Measurements from ENCODE around the gene WFIKKN1. TPM values are rescaled to one million over a fixed set of nuclear protein-coding genes. Genes with fewer than 3 reads are reported as not detected.

Gene WFIKKN1
- total RNA-seq, 1 experiment from 2014 or later: 0.11 TPM

GRCh38 chr16:582614-583331, 48.0 kb upstream of the WFIKKN1 start:
- H3K4me2 ChIP-seq (ENCODE audit: low read length): no peak overlapping the region
- no peaks in the 10 kb centered on the region for H3K36me3 ChIP-seq (ENCODE audit: low read depth, low read length)
- no peaks in the 10 kb centered on the region for H3K27me3 ChIP-seq (ENCODE audit: low read length)
- CTCF ChIA-PET: no interaction called here
- H3K9me2 ChIP-seq (replicated peaks; ENCODE audit: low read length): no peaks in the 10 kb centered on the region
- no peak overlapping the region for H2AFZ ChIP-seq (ENCODE audit: low read length)
- H3K27ac ChIP-seq (ENCODE audit: low read length): no peak overlapping the region
- H3K79me2 ChIP-seq (ENCODE audit: low read length): peaks cover 5% of the 10 kb centered on the region
- no TSS peak for BruUV-seq (replicated peaks)
- H3K4me1 ChIP-seq (ENCODE audit: insufficient read depth, low read length): no peaks in the 10 kb centered on the region
- no peaks in the 10 kb centered on the region for H3K9me3 ChIP-seq (ENCODE audit: low read length)
- POLR2A ChIA-PET (ENCODE audit: unreplicated experiment): interaction anchor here (0.6 kb wide), 2 partner anchors 145 to 960 kb away, joined by 3 to 5 read pairs; no protein-coding TSS in a partner anchor
- no peak for DNase-seq
- TF ChIP-seq EZH2phosphoT487 (IDR thresholded peaks at IDR 0.05; ENCODE audit: borderline replicate concordance, low read length): no peak
- no peak for TF ChIP-seq EZH2 (IDR thresholded peaks at IDR 0.05; ENCODE audit: low read length, unreplicated experiment)
- no peak for TF ChIP-seq CTCF (conservative IDR thresholded peaks at IDR 0.05; ENCODE audit: low read depth, low read length)
- intact Hi-C loops (cut with micrococcal nuclease): loop anchor here (10.0 kb wide), 1 partner anchor 58 kb away; the partner anchor contains the start of gene CAPN15
- no peaks in the 10 kb centered on the region for H3F3A ChIP-seq (ENCODE audit: low read length, unreplicated experiment)
- H3K9ac ChIP-seq (ENCODE audit: low read length): no peak overlapping the region
- H3K4me3 ChIP-seq (ENCODE audit: low read length): no peak overlapping the region
- no peak for ATAC-seq
- no peaks in the 10 kb centered on the region for H4K20me1 ChIP-seq (ENCODE audit: low read length)

- CTCF ChIA-PET: no interaction called here
- Histone ChIP-seq H3K27ac (ENCODE audit: low read length) (no peak overlapping the region), H3K9me3 (ENCODE audit: low read length) (no peaks in the 10 kb centered on the region), H3K27me3 (ENCODE audit: low read length) (no peaks in the 10 kb centered on the region), H3F3A (ENCODE audit: low read length, unreplicated experiment) (no peaks in the 10 kb centered on the region), H3K9ac (ENCODE audit: low read length) (no peak overlapping the region), H3K4me1 (ENCODE audit: insufficient read depth, low read length) (no peaks in the 10 kb centered on the region), H3K36me3 (ENCODE audit: low read depth, low read length) (no peaks in the 10 kb centered on the region), H4K20me1 (ENCODE audit: low read length) (no peaks in the 10 kb centered on the region), H3K79me2 (ENCODE audit: low read length) (peaks cover 12% of the 10 kb centered on the region), H3K4me2 (ENCODE audit: low read length) (no peak overlapping the region), H3K4me3 (ENCODE audit: low read length) (no peak overlapping the region), H3K9me2 (replicated peaks; ENCODE audit: low read length) (no peaks in the 10 kb centered on the region), H2AFZ (ENCODE audit: low read length) (no peak overlapping the region)
- no peak for ATAC-seq
- POLR2A ChIA-PET (ENCODE audit: unreplicated experiment): interaction anchor here (0.6 kb wide), 1 partner anchor 112 kb away, joined by 3 read pairs; no protein-coding TSS in a partner anchor
- TF ChIP-seq EZH2 (IDR thresholded peaks at IDR 0.05; ENCODE audit: low read length, unreplicated experiment) (no peak), EZH2phosphoT487 (IDR thresholded peaks at IDR 0.05; ENCODE audit: borderline replicate concordance, low read length) (no peak), CTCF (conservative IDR thresholded peaks at IDR 0.05; ENCODE audit: low read depth, low read length) (no peak)
- DNase-seq: no peak
- no TSS peak for BruUV-seq (replicated peaks)
- intact Hi-C loops (cut with micrococcal nuclease): loop anchor here (10.0 kb wide), 1 partner anchor 59 kb away; the partner anchor contains the start of gene CAPN15
Observed at GRCh38 chr16:583470-583814, 47.3 kb upstream of the WFIKKN1 start.
